HepG2 (cell line): ENCODE results near the gene PIM3. TPM values are rescaled to one million over a fixed set of nuclear protein-coding genes. Genes with fewer than 3 reads are reported as not detected.

Source experiments
- HOXD1 ChIP-seq: sonication (generic); formaldehyde crosslinking; IDR thresholded peaks from 2 replicates; pipeline ENCODE4 v1.5.0; 2020; ENCODE audit warnings: missing genetic modification reagents
- KDM5B ChIP-seq: sonication (generic); formaldehyde crosslinking; IDR thresholded peaks from 2 replicates; pipeline ENCODE4 v1.4.0; 2020; ENCODE audit warnings: missing genetic modification reagents, mild to moderate bottlenecking, borderline replicate concordance
- KDM6A ChIP-seq: IDR thresholded peaks from 2 replicates; pipeline ENCODE4 v1.6.1; 2016; ENCODE audit warnings: low read depth
- KLF11 ChIP-seq: IDR thresholded peaks from 2 replicates; pipeline ENCODE4 v1.6.1; 2016; ENCODE audit warnings: missing compliant biosample characterization
- KLF9 ChIP-seq: IDR thresholded peaks from 2 replicates; pipeline ENCODE4 v1.6.1; 2016; ENCODE audit warnings: low read depth
- NFIC ChIP-seq: IDR thresholded peaks from 2 replicates; pipeline ENCODE4 v1.6.1; 2012; ENCODE audit warnings: mild to moderate bottlenecking, low read length, inconsistent platforms
- NR3C1 ChIP-seq: sonication (generic); formaldehyde crosslinking; IDR thresholded peaks from 2 replicates; pipeline ENCODE4 v1.4.0; 2020; ENCODE audit warnings: missing genetic modification reagents
- PHF5A ChIP-seq: IDR thresholded peaks from one replicate; pipeline ENCODE4 v1.6.1; 2018; ENCODE audit warnings: low read depth, missing genetic modification reagents; ENCODE audit not compliant: unreplicated experiment
- POLR2G ChIP-seq: fragments of 200-400 bp; formaldehyde crosslinking; IDR thresholded peaks from 2 replicates; pipeline ENCODE4 v1.6.1; 2018; ENCODE audit warnings: mild to moderate bottlenecking, low read depth, low read length, moderate library complexity
- RFX3 ChIP-seq: IDR thresholded peaks from 2 replicates; pipeline ENCODE4 v1.6.1; 2016; ENCODE audit warnings: missing biosample characterization, missing genetic modification reagents
- RFXANK ChIP-seq: IDR thresholded peaks from 2 replicates; pipeline ENCODE4 v1.6.1; 2016
- SP4 ChIP-seq: sonication (generic); formaldehyde crosslinking; IDR thresholded peaks from 2 replicates; pipeline ENCODE4 v1.8.1; 2023; ENCODE audit warnings: mild to moderate bottlenecking, missing genetic modification reagents
- SRSF1 ChIP-seq: fragments of 200-400 bp; formaldehyde crosslinking; optimal IDR thresholded peaks from 2 replicates; pipeline ENCODE3; 2017; ENCODE audit warnings: mild to moderate bottlenecking, low read depth, low read length, moderate library complexity
- TCF7 ChIP-seq: sonication (generic); IDR thresholded peaks from 2 replicates; pipeline ENCODE4 v1.6.1; 2016; ENCODE audit warnings: antibody characterized with exemption, low read depth
- TOE1 ChIP-seq: sonication (generic); formaldehyde crosslinking; IDR thresholded peaks from 2 replicates; pipeline ENCODE4 v1.4.0; 2020; ENCODE audit warnings: mild to moderate bottlenecking, missing genetic modification reagents
- ZNF274 ChIP-seq: sonication (generic); formaldehyde crosslinking; IDR thresholded peaks from 2 replicates; pipeline ENCODE4 v1.5.1; 2020; ENCODE audit warnings: mild to moderate bottlenecking, missing genetic modification reagents
- ZNF550 ChIP-seq: sonication (generic); formaldehyde crosslinking; IDR thresholded peaks from 2 replicates; pipeline ENCODE4 v1.4.0; 2020; ENCODE audit warnings: mild to moderate bottlenecking, missing genetic modification reagents, borderline replicate concordance
- ZNF569 ChIP-seq: sonication (generic); formaldehyde crosslinking; IDR thresholded peaks from 2 replicates; pipeline ENCODE4 v1.5.0; 2020; ENCODE audit warnings: mild to moderate bottlenecking, missing genetic modification reagents, moderate library complexity, borderline replicate concordance
- polyA plus RNA-seq, 8 experiments: library from polyadenylated mRNA; depleted of rRNA in 3 of 8; stranded (reverse) in 7 of 8; unstranded in 1 of 8; fragments of >200 nt; fragmentation: Illumina TruSeq in 4 of 8; extraction: Trizol in 4 of 8; gene quantifications; 2 replicates each; pipeline versions ENCODE4 v1.2.1 to v1.2.3, GENCODE V29; 2011 to 2016; ENCODE audit warnings: low read depth in 4 of 8, missing spikeins in 1 of 8, mixed read lengths in 1 of 8; ENCODE audit not compliant: insufficient read depth in 1 of 8
- total RNA-seq, 5 experiments: library from RNA; depleted of rRNA; stranded (reverse); fragments of >200 nt; fragmentation: Illumina TruSeq; extraction: Trizol; gene quantifications; 2 replicates each; pipeline ENCODE4 v1.2.3, GENCODE V29; 2016; ENCODE audit warnings: low read depth in 1 of 5
- TF ChIP-seq, protein P1 (sequence below): sonication (generic); formaldehyde crosslinking; IDR thresholded peaks from 2 replicates; pipeline ENCODE4 v1.4.0; 2020; ENCODE audit warnings: mild to moderate bottlenecking, missing genetic modification reagents
- TF ChIP-seq, protein P2 (sequence below): sonication (generic); formaldehyde crosslinking; IDR thresholded peaks from 2 replicates; pipeline ENCODE4 v1.4.0; 2020; ENCODE audit warnings: missing genetic modification reagents
- TF ChIP-seq, protein P3 (sequence below): sonication (generic); formaldehyde crosslinking; IDR thresholded peaks from 2 replicates; pipeline ENCODE4 v1.4.0; 2020; ENCODE audit warnings: low read depth, mild to moderate bottlenecking, missing genetic modification reagents

Gene PIM3
- total and polyA plus RNA-seq, 2 of the 13 experiments (the other 11 are each of a cell fraction or from before 2014, with no cell fraction given) = 21.6 to 31.2 TPM

DNA sequence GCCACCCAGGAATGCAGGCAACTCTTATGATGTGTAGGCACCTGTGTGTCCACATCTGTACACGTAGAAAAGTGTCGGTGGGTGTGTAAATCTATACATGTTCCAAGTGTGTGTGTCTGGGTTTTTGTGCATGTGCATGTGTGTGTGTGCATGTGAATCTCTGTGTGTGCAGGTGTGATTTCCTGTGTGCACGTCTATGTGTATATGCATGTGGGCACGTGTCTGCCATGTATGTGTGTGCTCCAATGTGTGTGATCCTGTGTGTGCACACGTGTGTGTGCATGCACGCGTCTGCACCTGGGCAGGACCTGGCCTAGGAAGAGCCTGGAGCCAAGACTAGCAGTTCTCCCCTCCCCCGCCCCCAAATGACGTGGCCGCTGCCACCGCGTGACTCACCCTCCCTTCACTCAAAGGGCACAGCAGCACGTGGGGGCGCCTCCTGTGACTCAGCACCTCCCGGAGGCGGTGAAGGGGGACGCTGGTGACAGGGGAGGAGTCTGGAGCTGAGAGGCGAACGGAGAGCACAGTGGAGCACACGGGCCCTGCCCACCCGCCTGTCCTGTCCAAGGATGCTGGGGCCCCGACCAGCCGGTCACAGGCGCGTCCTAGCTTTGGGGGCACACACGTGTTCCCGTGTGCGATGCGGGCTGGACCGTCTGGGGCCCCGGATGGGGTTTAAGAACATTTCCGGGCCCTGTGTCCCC lies 10.1 kb downstream of the PIM3 start (continued):
- TF ChIP-seq PHF5A (CRISPR knock-in tag) = peak; percentile 67
- peak; percentile 48; the same call in 1 of the 2 replicates for TF ChIP-seq KDM6A
- TF ChIP-seq RFXANK (CRISPR knock-in tag) = no peak
- TF ChIP-seq TOE1 (CRISPR knock-in tag) = no peak
- TF ChIP-seq, protein P1, sequence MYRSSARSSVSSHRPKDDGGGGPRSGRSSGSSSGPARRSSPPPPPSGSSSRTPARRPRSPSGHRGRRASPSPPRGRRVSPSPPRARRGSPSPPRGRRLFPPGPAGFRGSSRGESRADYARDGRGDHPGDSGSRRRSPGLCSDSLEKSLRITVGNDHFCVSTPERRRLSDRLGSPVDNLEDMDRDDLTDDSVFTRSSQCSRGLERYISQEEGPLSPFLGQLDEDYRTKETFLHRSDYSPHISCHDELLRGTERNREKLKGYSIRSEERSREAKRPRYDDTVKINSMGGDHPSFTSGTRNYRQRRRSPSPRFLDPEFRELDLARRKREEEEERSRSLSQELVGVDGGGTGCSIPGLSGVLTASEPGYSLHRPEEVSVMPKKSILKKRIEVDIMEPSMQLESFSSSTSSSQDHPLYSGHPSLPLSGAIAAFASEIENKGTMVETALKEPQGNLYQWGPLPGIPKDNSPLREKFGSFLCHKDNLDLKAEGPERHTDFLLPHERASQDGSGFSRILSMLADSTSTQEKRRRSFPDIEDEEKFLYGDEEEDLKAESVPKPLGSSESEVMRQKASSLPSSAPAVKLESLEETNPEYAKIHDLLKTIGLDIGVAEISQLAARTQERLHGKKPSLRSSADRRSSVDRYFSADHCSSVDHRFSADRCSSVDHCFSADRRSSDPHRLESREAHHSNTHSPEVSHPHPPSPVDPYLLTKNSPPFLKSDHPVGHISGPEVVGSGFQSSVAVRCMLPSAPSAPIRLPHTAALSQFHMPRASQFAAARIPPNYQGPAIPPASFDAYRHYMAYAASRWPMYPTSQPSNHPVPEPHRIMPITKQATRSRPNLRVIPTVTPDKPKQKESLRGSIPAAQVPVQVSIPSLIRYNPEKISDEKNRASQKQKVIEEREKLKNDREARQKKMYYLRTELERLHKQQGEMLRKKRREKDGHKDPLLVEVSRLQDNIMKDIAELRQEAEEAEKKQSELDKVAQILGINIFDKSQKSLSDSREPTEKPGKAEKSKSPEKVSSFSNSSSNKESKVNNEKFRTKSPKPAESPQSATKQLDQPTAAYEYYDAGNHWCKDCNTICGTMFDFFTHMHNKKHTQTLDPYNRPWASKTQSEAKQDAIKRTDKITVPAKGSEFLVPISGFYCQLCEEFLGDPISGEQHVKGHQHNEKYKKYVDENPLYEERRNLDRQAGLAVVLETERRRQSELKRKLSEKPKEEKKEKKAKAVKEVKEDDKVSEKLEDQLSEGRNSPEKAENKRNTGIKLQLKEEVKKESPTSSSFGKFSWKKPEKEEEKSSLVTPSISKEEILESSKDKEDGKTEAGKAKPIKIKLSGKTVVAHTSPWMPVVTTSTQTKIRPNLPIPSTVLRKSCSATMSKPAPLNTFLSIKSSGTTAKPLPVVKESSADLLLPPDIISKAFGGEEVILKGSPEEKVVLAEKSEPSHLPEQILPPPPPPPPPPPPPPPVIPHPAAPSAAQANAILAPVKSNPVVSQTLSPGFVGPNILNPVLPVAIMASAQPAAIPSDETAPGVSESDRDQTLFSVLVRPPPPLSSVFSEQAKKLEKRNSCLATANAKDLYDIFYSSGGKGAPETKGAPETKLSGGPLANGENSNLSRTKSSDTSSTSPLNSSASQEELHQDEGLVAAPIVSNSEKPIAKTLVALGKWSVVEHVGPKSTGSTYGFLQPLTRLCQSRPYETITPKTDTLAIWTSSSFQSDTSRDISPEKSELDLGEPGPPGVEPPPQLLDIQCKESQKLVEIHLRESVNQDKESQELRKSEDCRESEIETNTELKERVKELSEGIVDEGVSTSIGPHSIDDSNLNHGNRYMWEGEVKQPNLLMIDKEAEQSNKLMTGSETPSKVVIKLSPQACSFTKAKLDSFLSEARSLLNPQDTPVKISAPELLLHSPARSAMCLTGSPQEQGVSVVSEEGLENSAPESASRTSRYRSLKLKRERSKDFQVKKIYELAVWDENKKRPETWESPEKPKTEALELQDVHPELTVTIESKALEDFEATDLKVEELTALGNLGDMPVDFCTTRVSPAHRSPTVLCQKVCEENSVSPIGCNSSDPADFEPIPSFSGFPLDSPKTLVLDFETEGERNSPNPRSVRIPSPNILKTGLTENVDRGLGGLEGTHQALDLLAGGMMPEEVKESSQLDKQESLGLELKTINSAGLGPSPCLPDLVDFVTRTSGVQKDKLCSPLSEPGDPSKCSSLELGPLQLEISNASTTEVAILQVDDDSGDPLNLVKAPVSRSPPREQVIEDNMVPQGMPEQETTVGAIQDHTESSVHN (CRISPR knock-in tag) = no peak; the same call in 1 of the 2 replicates
- no peak; the same call in 1 of the 2 replicates for TF ChIP-seq SP4 (CRISPR knock-in tag)
- TF ChIP-seq, protein P2, sequence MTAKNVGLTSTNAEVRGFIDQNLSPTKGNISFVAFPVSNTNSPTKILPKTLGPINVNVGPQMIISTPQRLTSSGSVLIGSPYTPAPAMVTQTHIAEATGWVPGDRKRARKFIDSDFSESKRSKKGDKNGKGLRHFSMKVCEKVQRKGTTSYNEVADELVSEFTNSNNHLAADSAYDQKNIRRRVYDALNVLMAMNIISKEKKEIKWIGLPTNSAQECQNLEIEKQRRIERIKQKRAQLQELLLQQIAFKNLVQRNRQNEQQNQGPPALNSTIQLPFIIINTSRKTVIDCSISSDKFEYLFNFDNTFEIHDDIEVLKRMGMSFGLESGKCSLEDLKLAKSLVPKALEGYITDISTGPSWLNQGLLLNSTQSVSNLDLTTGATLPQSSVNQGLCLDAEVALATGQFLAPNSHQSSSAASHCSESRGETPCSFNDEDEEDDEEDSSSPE = peak; percentile 86
- TF ChIP-seq NR3C1 (CRISPR knock-in tag) = no peak
- peak; percentile 64 for TF ChIP-seq SRSF1
- TF ChIP-seq ZNF550 (CRISPR knock-in tag) = no peak; the same call in 1 of the 2 replicates
- peak; percentile 56; the same call in 1 of the 2 replicates for TF ChIP-seq KLF9
- TF ChIP-seq NFIC = no peak
- no peak for TF ChIP-seq RFX3 (CRISPR knock-in tag)
- no peak for TF ChIP-seq HOXD1 (CRISPR knock-in tag)
- TF ChIP-seq KDM5B (CRISPR knock-in tag) = peak; percentile 20; the same call in 1 of the 2 replicates
- TF ChIP-seq ZNF274 = no peak
- 0 out of 2 replicates have a peak, but pooled peaks have one; percentile 46 for TF ChIP-seq KLF11 (CRISPR knock-in tag)
- TF ChIP-seq, protein P3, sequence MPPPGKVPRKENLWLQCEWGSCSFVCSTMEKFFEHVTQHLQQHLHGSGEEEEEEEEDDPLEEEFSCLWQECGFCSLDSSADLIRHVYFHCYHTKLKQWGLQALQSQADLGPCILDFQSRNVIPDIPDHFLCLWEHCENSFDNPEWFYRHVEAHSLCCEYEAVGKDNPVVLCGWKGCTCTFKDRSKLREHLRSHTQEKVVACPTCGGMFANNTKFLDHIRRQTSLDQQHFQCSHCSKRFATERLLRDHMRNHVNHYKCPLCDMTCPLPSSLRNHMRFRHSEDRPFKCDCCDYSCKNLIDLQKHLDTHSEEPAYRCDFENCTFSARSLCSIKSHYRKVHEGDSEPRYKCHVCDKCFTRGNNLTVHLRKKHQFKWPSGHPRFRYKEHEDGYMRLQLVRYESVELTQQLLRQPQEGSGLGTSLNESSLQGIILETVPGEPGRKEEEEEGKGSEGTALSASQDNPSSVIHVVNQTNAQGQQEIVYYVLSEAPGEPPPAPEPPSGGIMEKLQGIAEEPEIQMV (CRISPR knock-in tag) = no peak; the same call in 1 of the 2 replicates
- no peak for TF ChIP-seq TCF7
- no peak for TF ChIP-seq ZNF569 (CRISPR knock-in tag)
- peak; percentile 86 for TF ChIP-seq POLR2G
